ENCODE data around the gene MUC13.

The MUC13 gene

DNA sequence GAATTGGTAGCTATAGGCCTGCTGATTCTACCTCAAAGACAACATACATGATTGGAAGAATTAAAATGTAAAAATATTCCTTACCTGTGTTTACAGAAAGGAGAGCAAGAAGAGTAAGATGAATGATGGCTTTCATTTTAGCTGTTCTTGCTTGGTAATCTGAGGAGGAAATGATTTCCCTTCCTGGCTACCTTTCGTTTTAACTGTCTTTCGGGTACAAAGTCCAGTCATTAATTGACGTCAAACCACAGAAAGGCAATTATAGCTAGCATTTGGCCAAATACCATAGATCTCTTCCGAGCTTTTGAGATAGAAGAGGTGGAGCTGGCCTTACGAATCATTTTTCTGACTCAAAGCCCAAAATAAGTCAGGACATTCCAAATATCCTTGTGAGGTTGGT is at the start of gene MUC13:
Gene MUC13 (minus strand): TSS at position 175 of the 400 bp plus-strand sequence. CDS start 39 bp downstream, at position 136.
- DNase-seq = no peak

GRCh38 chr3:124982855-124983254 is 48.3 kb upstream of the MUC13 start:
- no peak for DNase-seq

DNA sequence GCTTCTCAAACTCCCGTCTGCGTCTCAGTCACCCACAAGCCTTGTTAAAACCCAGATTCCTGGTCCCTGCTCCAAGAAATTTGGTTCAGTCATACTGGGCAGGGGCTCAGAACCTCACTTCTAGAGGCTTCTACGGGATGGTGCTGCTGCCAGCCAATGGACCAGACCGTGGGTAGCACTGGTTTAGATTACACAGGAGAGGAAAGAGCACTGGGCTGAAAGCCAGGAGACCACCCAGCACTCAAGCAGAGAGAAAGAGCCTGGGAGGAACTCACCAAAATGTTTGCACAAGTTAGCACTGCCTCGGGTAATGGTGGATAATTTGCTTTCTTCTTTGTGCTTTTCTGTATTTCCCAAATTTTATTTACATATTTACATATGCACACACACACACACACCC is 46.9 kb upstream of the MUC13 start:
- DNase-seq = no peak

- no peak for DNase-seq
Measured at GRCh38 chr3:124978627-124979026, 44.1 kb upstream of the MUC13 start.

GRCh38 chr3:124976383-124976782 is 41.8 kb upstream of the MUC13 start:
- DNase-seq = no peak

GRCh38 chr3:124974691-124975090 is 40.1 kb upstream of the MUC13 start:
- no peak for DNase-seq

DNA sequence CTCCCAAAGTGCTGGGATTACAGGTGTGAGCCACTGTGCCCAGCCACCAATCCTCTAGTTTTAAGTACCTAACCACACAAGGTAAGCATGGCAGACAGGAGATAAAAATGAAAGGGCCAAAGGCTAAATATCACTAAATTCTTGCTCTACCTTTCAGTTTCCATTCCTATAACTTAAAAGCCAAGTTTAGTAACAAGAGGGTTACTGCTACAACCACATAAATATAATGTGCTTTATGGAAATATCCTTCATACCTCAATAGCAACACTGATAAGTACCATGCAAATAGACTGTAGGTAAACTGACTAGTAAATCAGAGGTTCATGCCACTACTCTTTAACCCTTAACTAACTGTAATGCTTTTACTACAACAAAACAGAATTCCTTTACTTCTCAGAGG is 38.7 kb upstream of the MUC13 start:
- DNase-seq = no peak

- DNase-seq = peak; percentile 14
Measured at GRCh38 chr3:124972457-124972856, 37.9 kb upstream of the MUC13 start.

DNA sequence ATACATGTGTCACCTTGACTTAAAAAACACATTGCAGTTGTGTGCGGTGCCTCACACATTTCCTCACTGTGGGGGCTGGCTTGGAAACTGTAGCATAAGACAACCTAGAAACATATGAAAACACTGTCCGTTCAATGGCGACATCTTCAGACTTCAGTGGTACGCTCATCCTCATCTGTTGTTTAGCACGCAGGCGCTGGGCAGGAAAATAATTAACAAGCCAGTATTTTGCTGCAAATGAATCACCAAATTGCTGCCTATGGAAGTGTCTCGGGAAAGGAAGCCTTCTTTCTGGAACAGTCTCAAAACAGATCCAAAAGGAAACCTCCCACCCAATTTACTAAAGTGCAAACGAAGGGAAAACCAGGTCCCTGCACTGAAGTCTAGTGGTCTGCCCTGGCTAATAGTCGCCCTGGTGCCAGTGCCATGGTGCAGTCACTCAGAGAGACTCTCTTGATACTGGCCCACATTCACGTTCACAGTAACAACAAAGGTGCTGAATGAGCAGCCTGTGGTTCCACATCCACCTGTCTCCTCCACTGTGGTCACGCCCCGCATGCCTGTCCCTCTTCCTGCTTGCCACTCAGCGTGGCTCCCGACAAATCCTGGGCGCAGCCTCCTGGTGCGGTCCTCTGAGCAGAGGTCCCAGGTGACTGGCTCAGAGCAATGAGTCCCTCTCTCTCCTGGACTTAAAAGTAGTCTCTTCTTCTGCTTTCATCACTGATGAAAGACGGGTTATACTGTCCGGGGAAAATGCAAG is 35.6 kb upstream of the MUC13 start:
- no peak for DNase-seq

GRCh38 chr3:124969190-124969589 is 34.6 kb upstream of the MUC13 start:
- no peak for DNase-seq

- DNase-seq = no peak
Measured at GRCh38 chr3:124967964-124968363, 33.4 kb upstream of the MUC13 start.

- no peak for DNase-seq
Measured at GRCh38 chr3:124966521-124967445, 32.2 kb upstream of the MUC13 start.

DNA sequence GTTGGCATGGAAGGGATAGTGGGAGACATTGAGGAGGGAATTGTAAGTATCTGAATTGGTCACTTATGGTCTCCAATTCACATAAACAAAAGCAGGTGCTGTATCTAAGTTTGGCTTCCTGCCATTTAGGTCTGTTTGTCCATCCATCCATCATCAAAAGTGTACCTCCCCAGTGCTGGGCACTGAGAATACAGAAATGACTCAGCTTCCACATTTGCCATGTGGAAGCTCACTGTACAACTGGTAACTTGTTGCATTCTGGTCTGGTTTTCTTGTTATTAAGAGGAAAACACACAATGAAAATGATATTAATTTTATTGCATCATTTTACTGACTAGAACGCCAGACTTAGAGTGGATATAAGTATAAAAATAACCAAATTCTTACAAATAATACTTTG is 30.9 kb upstream of the MUC13 start:
- DNase-seq = peak; percentile 16

- DNase-seq = no peak
Measured at GRCh38 chr3:124964387-124964786, 29.8 kb upstream of the MUC13 start.

- no peak for DNase-seq
Measured at GRCh38 chr3:124963755-124964154, 29.2 kb upstream of the MUC13 start.

DNA sequence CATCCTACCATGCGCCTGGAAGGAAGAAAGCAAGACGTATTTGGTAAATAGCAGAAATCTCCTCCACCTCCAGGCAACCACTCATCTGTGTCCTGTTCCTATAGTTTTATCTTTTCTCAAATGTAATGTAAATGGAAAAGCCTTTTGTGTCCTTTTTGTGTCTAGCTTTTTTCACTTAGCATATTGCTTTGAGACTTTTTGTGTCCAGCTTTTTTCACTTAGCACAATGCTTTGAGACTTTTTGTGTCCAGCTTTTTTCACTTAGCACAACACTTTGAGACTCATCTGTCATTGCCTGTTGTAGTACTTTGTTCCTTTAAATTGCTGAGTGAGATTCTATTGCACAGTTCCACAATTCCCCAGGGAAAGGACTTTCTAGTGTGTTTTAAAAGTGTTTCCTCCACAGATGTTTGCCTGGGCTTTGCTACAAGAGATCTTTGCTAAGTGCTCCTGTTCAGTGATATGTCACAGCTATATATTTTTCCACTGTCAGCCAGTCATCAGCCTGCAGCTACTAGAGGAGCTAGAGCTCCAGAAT is 27.9 kb upstream of the MUC13 start:
- no peak for DNase-seq

DNA sequence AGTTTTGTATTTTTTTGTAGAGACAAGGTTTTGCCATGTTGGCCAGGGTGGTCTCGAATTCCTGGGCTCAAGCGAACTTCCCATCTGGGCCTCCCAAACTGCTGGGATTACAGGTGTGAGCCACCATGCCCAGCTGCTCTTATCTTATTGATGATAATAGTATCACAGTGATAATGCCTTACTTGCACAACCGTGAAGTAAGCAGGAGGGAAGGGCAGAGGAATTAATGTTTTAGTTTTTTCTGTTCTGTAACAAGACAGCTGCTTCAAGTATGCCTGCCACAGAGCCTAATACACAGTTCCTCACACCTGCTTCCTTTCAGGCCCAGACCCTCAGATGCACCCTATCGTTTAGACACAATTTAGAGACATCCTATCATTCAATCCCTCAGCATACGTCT is 26.1 kb upstream of the MUC13 start:
- no peak for DNase-seq

- no peak for DNase-seq
Measured at GRCh38 chr3:124960105-124960504, 25.6 kb upstream of the MUC13 start.

- peak; percentile 10 for DNase-seq
Measured at GRCh38 chr3:124957951-124958350, 23.4 kb upstream of the MUC13 start.

DNA sequence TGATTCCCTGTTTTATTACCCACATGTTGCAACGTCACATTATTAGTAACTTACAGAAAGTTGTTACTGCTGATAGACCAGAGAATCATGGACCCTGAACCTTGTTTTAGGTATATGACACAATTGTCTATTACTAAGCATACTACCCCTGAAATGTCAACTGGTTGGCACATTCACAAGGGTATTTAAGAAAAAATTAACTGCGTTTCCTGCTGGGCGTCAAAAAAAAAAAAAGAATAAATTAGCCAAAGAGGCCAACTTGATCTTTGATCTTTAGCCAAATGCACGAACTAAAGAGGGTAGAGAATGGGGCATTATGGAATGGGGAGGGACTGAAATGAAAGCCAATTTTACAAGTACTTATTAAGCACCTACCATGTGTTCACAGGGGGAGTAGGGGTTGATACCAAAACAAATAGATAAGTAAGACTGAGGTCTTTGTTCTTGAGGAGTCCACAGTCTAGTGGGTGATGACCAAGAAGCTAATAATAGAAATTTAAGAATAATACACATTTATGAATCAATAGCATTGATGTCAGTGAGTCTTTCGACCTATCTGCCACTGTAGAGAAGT is 17.8 kb upstream of the MUC13 start:
- DNase-seq = peak; percentile 73

DNA sequence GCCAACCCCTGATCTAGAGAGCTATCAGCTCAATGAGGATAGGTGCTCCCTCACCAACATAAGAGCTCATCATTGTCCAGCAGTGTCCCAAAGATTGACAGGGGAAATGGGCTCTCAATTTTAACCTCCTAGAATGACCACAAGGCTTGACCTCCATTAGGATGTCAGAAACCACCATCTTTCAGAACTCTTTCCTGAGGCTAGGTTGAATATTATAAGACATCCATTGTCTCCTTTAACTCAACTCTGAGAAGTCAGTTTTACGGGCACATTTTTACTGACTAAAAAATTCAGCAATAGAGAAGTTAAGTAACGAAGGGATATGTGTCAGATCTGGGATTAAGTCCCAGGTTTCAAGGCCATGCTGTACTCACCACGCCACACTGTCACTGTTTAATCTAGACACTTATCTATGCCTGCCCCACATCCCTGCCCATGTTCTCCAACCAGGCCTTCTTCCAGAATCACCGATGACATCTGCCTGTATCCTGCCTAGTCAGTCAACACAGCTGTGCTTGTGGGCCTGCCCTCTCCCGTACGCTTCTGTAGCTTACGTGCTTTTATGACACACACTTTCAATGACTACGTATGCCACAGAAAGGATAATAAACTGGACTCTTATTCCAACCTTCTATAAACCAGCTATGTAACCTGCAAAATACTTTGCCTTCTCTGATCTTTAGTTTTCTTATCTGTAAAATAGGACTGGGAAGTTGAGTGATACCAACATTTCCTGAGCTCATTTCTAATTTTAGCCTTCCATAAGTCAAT is 17.1 kb upstream of the MUC13 start:
- no peak for DNase-seq

DNA sequence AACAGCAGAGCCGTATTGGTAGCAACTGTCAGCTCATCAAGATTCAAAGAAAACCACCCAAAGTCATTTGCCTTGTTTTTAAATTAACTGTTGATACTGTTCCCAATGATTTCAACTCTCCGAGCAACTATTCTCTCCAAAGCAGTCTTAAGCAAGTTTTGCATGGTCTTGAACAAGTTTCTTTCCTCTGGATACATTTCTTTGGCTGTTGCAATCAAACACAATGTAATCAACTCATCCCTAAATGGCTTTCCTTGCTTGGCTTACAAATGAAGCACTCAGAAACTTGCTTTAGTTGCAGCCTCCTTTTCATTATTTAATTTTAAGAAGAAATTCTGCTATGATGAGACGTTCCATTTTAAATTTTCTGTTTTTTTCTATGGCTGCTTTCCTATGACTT is 15.5 kb upstream of the MUC13 start:
- DNase-seq = no peak

DNA sequence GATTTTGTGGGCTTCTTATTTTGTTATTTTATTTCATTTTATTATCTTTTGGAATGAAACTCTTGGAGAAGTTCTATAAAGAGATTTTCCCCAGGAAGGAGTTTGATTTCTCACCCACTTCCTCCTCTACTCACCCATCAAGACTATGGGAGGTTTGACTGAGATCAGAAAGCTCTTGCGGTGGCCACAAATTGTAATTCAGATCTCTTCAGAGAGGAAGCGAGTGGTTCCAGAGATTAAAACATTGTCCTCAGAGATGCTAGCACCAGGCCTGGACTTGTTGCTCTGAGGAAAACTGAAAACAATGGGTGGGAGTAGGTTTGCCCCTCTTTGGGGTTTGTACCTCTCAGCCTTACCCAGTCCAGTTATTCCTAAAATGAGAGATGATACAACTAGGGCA is 8.1 kb upstream of the MUC13 start:
- DNase-seq = no peak
